H1 (cell line): ENCODE results near the gene DNASE1L1. TPM values are rescaled to one million over a fixed set of nuclear protein-coding genes. Genes with fewer than 3 reads are reported as not detected.

Source experiments
- BACH1 ChIP-seq: IDR thresholded peaks from 2 replicates; pipeline ENCODE4 v1.6.1; 2012; ENCODE audit warnings: low read length, improper control_type of control experiment
- CHD7 ChIP-seq: fragments of 300-600 bp; sonication (generic); IDR thresholded peaks from 2 replicates; pipeline ENCODE4 v1.7.1; 2012; ENCODE audit warnings: low read length, moderate library complexity, mild to moderate bottlenecking, inconsistent platforms; ENCODE audit not compliant: insufficient replicate concordance
- CREB1 ChIP-seq: IDR thresholded peaks from 2 replicates; pipeline ENCODE4 v1.6.1; 2012; ENCODE audit warnings: inconsistent platforms
- EZH2 ChIP-seq: fragments of 200-600 bp; sonication (generic); IDR thresholded peaks from 2 replicates; pipeline ENCODE4 v1.7.1; 2012; ENCODE audit warnings: low read depth, mild to moderate bottlenecking, moderate library complexity, low read length, inconsistent platforms; ENCODE audit not compliant: severe bottlenecking
- JUND ChIP-seq: IDR thresholded peaks from 2 replicates; pipeline ENCODE4 v1.6.1; 2011; ENCODE audit warnings: mild to moderate bottlenecking, improper control_type of control experiment, low read length
- KDM1A ChIP-seq: fragments of 200-600, 300-600 bp; sonication (generic); IDR thresholded peaks from 2 replicates; pipeline ENCODE4 v1.7.1; 2016; ENCODE audit warnings: mild to moderate bottlenecking, low read length, borderline replicate concordance
- MAFK ChIP-seq: IDR thresholded peaks from 2 replicates; pipeline ENCODE4 v1.6.1; 2012; ENCODE audit warnings: low read depth, mild to moderate bottlenecking, improper control_type of control experiment, low read length
- NRF1 ChIP-seq: IDR thresholded peaks from 2 replicates; pipeline ENCODE4 v1.6.1; 2011; ENCODE audit warnings: mild to moderate bottlenecking, low read depth, low read length, improper control_type of control experiment
- SAP30 ChIP-seq: fragments of 300-600 bp; sonication (generic); IDR thresholded peaks from 2 replicates; pipeline ENCODE4 v1.7.1; 2012; ENCODE audit warnings: low read length, moderate library complexity, mild to moderate bottlenecking, inconsistent platforms; ENCODE audit not compliant: insufficient read depth, insufficient replicate concordance
- SP4 ChIP-seq: IDR thresholded peaks from 2 replicates; pipeline ENCODE4 v1.6.1; 2012; ENCODE audit warnings: low read length, inconsistent platforms
- SRF ChIP-seq: IDR thresholded peaks from 2 replicates; pipeline ENCODE4 v1.6.1; 2011; ENCODE audit warnings: mild to moderate bottlenecking, low read depth, low read length, moderate library complexity
- ZNF274 ChIP-seq: IDR thresholded peaks from 2 replicates; pipeline ENCODE4 v1.7.0; 2012; ENCODE audit warnings: low read length, borderline replicate concordance; ENCODE audit errors: extremely low read depth
- polyA plus RNA-seq, 7 experiments: library from polyadenylated mRNA; depleted of rRNA in 3 of 7; stranded (reverse) in 5 of 7; unstranded in 2 of 7; fragments of >200 nt in 5 of 7; fragments of 200-250 nt in 2 of 7; gene quantifications; 1 replicate in 5 of 7; 2 replicates in 1 of 7; 4 replicates in 1 of 7; pipeline versions ENCODE4 v1.2.1 to v1.2.3, GENCODE V29; 2011 to 2013; ENCODE audit warnings: missing spikeins in 2 of 7, mixed read lengths in 2 of 7
- total RNA-seq: library from RNA; stranded (reverse); fragmentation: NEBNext Ultra II Directional; extraction: Animal tissue kit (Norgen Biotek cat#: 25700); gene quantifications from 2 replicates; pipeline ENCODE4 v1.2.1, GENCODE V29; 2021
- TF ChIP-seq, protein P1 (sequence below): IDR thresholded peaks from 2 replicates; pipeline ENCODE4 v1.6.1; 2012; ENCODE audit warnings: inconsistent platforms

DNASE1L1 gene
- total and polyA plus RNA-seq, 2 of the 8 experiments (the other 6 are each of a cell fraction or from before 2014, with no cell fraction given), result 8.7 to 30.0 TPM

DNA sequence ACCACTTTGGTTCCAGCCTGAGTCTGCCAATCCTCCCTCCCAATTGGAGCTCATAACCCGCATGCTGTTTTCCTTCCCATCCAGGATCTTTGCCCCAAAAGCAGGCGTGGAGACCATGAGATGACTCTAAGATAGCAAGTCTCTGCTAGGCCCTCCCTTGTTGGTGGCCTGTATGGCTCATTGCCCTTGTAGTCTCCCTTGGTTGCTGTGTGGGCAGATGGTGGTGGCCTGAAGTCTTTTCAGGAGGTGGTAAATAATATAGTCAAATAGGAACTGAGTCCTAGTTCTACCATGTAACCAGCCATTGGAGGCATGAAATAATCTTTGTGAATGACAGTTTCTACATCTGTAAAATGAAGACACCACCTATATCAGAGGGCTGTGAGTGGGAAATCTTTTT lies 20.7 kb upstream of the DNASE1L1 start (continued):
- TF ChIP-seq CHD7 (no peak), SRF (no peak), SAP30 (no peak), ZNF274 (no peak), SP4 (no peak), JUND (no peak), NRF1 (no peak), CREB1 (no peak), EZH2 (no peak), KDM1A (no peak), BACH1 (no peak), MAFK (no peak)
- TF ChIP-seq, protein P1, sequence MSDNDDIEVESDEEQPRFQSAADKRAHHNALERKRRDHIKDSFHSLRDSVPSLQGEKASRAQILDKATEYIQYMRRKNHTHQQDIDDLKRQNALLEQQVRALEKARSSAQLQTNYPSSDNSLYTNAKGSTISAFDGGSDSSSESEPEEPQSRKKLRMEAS, result no peak
